GM18858 (cell line): ENCODE measurements around the gene ADARB1.

ENCODE experiments used
- ATAC-seq: cut with Tn5 transposase; IDR thresholded peaks from one replicate; pipeline ENCODE4 v1.9.1; 2021; ENCODE audit not compliant: unreplicated experiment

The ADARB1 gene

DNA sequence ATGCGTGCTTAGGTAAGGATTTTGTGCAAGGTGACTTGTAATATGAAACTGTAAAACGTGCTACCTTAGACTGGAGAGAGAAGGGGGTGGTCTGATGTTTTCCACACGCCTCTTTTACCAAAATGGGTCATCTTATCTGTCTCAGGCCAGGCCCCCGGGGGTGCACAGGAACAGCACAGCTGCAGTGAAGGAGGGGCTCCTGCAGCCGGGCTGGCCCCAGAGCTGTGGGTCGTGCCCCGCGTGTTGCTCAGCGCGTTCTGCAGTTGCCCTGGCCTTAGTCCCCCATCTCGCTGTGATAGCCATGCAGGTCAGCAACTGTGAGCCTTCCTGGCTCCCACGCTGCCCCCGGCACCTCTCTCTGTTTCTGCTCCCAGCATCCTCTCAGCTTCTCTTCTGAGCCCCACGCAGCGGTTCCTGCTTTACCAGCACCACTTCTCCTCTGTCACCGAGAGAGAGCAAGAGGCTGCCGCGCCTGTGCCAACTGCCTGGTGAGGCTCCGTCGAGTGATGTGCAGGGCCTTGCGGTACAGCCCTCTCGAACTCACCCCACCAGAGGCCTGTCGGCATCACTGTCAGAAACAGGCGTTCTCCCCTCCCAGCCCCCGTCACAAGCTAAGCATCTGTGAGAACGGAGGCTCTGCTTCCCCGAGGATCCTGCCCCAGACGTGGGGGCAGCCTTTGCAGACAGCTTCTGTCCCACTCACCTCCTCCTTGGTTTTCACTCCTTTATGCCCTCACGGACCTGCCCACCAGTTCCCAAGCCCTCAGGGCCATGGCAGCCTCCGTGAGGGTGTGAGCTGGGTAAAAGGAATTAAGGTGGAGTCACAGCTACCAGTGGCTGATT, 73.3 kb downstream of the ADARB1 start:
- no peak for ATAC-seq

DNA sequence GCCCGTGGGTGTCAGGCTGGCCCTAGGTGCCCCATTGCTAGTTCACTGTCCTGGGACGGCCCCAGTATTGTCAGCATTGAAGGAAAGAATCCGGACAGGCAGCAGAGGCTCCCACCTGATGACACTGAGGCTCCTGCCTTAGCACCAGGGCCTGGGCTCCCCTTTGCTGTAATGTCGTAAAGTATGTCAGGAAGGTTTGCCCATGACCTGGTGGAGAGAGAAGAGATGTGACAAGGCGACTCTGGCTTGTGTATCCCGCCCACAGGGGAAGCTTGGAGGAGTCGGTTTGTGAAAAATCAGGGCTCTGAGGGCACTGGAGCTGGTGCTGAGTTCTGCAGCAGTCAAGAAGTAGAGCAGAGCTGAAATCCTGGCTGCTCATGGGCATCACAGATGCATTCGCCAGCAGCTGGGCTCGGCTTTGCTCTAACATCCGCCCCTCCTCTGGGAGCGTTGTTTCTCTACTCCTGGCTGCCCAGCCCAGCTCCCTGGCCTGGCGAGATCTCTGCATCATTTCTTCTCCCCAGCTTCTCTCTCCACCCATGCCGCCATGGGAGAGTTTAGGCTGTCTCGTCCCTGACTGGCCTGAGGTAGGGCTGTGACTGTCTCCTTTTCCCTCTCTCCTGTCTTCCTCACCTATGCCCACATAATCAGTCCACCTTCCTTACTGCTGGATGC, 74.1 kb downstream of the ADARB1 start:
- ATAC-seq: no peak

DNA sequence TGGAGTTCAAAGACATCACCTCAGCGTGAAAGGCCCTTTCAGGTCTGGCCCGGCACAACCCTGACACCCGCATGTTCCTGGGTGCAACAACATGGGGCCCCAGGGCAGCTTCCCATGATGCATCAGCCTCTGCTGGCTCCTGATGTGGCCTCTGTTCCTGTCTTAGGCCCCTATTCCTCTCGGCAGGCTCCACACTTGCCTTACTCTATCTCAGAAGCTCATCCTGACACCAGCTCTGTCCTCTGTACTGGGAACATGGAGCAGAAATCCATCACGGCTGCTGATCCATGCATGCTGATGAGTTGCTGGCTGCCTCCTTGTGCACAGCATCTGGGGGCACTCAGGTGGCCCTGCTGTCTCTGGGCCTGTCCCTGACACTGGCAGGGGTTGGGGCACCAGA, 74.6 kb downstream of the ADARB1 start:
- no peak for ATAC-seq

GRCh38 chr21:45150638-45151131, 76.3 kb downstream of the ADARB1 start:
- ATAC-seq: no peak

DNA sequence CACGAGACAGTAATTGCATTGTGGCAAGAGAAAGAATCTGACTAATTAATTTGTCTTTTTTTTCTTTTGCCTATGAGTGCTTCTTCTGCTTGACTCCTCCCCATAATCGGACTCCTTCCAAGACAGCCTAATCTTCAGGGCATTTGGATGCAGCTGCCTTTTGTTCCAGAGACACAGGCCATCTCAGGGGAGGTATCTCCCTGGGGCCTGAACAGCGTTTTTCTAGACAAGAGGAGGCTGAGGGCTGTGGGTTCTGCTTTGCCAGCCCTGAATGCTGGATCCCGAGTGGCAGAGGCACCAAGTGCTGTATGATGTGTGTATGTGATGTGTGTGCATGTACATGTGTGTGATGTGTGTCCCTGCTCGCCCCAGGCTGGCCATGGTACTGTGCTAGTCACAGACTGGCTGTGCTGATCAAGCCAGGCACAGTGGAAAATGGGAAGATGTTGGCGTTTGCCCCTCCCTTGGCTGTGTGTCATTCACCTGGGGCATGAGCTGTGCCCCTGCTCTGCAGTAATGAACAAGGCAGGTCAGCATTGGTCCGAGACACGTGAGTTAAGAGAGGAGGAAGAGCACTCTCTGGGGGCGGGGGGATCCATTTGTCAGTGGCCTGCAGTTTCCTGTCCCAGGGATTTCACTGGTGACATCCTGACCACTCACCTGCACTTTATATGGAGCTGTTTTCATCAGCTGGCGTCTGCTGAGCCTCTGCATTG, 77.2 kb downstream of the ADARB1 start:
- ATAC-seq: no peak

DNA sequence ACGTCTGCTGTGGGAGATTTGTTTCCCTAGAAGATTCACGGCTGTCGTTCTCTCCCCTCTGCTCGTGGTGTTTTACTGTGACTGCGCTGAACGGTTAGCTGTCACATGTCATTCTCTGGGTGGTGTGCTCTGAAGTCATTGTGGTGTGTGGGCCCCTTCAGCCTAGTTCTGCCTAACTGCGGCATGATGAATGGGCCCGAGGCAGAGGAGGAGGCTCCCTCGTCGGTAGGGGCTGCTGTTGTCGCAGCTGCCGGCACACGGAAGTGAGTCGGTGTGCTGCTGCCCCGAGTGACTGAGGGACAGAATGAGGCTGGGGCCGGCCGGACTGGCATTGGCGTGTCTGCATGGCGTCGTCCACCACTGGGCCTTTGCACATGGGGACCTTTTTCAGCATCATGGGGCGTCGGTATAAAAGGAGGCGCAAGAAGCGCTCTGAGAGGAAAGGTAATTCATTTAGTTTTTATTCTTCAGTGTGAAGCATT, 77.9 kb downstream of the ADARB1 start:
- ATAC-seq: no peak

DNA sequence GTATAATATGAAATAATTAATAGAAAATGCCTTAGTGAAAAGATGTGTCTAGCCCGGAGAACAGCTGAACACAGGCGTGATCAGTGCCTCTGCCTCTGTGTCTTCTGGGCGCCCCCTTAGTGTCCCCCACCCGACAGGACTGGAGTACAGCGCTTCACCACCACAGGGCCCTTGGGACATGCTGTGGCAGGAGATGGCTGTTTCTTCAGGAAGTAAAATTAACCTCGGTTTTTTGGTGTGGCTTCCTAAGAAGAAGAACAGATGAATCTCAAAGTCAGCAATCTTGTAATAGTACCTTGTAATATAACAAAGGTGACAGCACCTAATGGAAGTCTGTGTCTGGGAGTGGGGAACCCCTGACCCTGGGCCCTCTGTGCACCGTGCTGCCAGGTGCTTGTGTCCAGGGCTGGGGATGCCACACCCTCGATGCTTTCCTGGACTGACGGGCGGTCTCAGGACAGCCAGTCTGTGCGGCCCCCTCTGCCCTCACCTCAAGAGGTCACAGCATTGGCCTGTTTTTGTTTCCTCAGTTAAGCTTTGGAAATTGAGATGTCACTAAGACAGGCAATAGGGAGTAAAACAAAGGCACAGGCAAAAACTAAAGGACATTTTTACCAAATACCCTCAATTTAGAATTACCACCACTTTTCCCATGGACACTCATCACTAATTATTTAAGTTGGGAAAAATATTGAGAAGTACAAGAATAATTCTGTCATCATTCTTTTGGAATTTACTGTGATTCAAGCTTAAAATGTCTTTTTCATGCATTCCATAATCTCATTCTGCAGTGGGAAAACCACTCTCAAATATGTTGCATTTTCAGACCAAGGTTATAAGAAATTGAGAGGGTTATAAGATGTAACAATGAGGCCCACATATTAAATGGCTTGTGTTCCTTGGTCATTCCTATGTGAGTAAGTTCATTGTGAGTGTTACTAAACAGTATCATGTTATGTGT, 79.3 kb downstream of the ADARB1 start:
- no peak for ATAC-seq

GRCh38 chr21:45154511-45155508, 80.4 kb downstream of the ADARB1 start:
- ATAC-seq: no peak

- ATAC-seq: no peak
Measured at GRCh38 chr21:45155910-45156309, 81.5 kb downstream of the ADARB1 start.

- ATAC-seq: no peak
Measured at GRCh38 chr21:45156459-45156858, 82.1 kb downstream of the ADARB1 start.

GRCh38 chr21:45157932-45158331, 83.6 kb downstream of the ADARB1 start:
- ATAC-seq: no peak

GRCh38 chr21:45158491-45159423, 84.4 kb downstream of the ADARB1 start:
- no peak for ATAC-seq

DNA sequence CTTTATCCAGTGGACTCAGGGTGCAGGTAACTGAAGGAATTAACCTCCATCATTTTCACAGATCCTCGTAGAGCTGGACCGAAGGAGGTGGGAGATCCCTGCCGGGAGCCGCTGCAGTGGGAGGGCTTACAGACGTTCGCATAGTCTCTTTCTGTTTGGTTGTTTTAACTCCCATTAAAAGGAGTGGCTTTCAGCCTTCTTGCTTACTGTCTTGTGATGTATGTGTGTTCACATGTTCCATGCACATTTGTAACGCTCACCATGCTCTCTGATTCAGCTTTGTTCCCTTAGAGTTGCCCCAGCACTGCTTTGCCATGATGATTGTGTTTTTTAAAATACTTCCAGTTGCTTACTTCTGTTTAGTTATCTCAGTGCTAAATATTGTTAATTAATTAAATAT, 85.8 kb downstream of the ADARB1 start:
- ATAC-seq: no peak

DNA sequence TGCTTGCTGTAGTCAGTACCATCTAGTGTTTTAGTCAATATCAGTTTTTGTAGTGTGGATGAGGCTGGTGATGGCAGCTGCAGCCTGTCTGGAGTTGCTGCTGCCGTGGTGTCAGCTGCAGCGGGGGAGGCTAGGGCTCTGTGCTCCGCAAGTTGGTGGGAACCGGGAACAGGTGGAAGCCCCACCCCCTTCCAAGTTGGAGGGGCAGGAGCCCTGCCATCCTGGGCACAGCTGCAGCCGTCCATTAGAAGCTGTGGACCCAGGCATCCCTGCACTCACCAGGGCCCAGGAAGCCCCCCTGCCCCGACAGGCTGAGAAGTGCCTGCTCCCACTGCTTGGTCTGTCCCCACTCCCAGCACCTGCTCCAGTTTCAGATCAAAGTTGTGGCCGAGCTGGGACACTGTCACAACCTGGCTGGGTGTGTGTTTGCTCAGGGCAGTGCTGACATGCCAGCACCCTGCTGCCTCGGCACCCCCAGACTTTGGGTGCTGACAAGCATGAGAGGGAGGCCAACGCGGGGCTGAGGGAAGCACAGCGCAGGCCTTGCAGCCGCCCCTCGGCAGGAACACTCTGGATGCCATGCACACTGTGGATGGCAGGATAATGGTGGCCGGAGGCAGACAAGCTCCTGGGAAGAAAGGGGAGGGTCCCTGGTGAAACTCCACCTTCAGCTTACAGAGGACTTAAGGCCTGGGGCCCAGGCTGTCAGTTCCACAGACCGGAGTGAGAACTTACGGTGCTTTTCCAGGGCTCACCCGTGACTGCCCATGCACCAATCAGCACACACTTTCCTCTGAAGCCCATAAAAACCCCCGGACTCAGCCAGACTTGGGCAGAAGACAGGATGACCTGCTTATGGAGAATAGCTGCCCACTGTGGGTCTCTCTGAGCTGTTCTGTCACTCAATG, 86.9 kb downstream of the ADARB1 start:
- ATAC-seq: no peak

DNA sequence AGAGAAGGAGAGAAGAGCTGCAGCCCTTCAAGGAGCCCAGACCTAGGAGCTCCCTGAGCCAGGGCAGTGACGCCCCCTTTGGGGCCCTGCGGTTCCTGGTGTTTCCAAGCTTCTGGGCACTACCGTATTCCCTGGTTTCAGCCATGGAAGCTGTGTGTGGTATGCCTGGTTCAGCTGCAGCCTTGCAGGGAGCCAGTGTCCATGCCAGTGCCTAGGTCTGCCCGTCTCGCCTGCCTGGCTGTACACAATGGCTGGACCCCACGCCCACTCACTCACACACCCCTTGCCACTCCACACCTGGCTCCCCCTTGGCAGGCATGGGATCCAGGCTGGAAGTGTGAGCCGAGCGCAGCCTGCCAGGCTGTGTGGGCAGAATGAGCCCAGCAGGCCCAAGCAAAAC, 87.7 kb downstream of the ADARB1 start:
- no peak for ATAC-seq

DNA sequence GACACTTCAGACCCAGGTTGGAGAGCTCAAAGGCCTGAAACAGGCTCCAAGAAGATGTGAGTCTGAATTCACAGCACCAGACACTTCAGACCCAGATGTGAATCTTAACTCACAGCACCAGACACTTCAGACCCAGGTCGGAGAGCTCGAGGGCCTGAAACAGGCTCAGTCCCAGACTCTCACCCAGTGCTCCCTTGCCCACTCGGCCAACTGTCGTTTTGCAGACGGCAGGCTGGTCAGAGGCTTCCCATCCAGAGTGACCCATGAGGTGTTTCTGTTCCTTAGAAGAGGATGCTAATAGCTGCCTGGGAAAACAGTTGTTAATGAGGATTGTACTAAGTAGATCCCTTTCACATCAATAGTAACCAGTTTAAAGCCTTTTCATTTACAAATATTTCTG, 88.4 kb downstream of the ADARB1 start:
- ATAC-seq: no peak
